Tibial artery (tissue), 4 donors: ENCODE data around the gene CTSL.

Source experiments
- DNase-seq, 2 donors: peaks; one replicate each; pipeline ENCODE4 v3.0.0-alpha.2; 2019
- H3K27ac ChIP-seq, 2 donors: fragments of 200-600 bp; sonication (generic) in 1 of 2; 1 replicate in 1 of 2; 2 replicates in 1 of 2; pipeline ENCODE4 v1.5.1; 2018 to 2019; ENCODE audit warnings: mild to moderate bottlenecking in 1 of 2
- H3K27me3 ChIP-seq, 2 donors: fragments of 200-600 bp; sonication (generic) in 1 of 2; one replicate each; pipeline versions ENCODE4 v1.5.1 to v1.6.0; 2016 to 2019
- H3K36me3 ChIP-seq, 3 donors: fragments of 200-600 bp; sonication (generic) in 2 of 3; one replicate each; pipeline ENCODE4 v1.5.1; 2016 to 2019; ENCODE audit warnings: mild to moderate bottlenecking in 2 of 3
- H3K4me1 ChIP-seq, 4 donors: fragments of 200-600 bp; sonication (generic) in 2 of 4; 1 replicate in 3 of 4; 2 replicates in 1 of 4; pipeline ENCODE4 v1.5.1; 2016 to 2019
- H3K4me3 ChIP-seq, 2 donors: fragments of 200-600 bp; sonication (generic) in 1 of 2; 1 replicate in 1 of 2; 2 replicates in 1 of 2; pipeline ENCODE4 v1.5.1; 2018 to 2019; ENCODE audit warnings: mild to moderate bottlenecking in 2 of 2
- H3K9me3 ChIP-seq, 3 donors: fragments of 200-600 bp; sonication (generic) in 1 of 3; one replicate each; pipeline ENCODE4 v1.5.1; 2016 to 2019
- intact Hi-C: fragments of 100-400 bp; cut with DNase I; formaldehyde crosslinking; loops from one replicate; pipeline ENCODE4 v1.15.0; 2023; ENCODE audit warnings: low total_unique reads
- TF ChIP-seq, protein P1 (sequence below), 2 experiments: fragments of 200-600 bp in 1 of 2; fragments of 450-650 bp in 1 of 2; IDR thresholded peaks; one replicate each; pipeline ENCODE4 v1.5.1; 2017 to 2019; ENCODE audit warnings: antibody characterized with exemption in 2 of 2, mild to moderate bottlenecking in 1 of 2, moderate library complexity in 1 of 2

CTSL gene

DNA sequence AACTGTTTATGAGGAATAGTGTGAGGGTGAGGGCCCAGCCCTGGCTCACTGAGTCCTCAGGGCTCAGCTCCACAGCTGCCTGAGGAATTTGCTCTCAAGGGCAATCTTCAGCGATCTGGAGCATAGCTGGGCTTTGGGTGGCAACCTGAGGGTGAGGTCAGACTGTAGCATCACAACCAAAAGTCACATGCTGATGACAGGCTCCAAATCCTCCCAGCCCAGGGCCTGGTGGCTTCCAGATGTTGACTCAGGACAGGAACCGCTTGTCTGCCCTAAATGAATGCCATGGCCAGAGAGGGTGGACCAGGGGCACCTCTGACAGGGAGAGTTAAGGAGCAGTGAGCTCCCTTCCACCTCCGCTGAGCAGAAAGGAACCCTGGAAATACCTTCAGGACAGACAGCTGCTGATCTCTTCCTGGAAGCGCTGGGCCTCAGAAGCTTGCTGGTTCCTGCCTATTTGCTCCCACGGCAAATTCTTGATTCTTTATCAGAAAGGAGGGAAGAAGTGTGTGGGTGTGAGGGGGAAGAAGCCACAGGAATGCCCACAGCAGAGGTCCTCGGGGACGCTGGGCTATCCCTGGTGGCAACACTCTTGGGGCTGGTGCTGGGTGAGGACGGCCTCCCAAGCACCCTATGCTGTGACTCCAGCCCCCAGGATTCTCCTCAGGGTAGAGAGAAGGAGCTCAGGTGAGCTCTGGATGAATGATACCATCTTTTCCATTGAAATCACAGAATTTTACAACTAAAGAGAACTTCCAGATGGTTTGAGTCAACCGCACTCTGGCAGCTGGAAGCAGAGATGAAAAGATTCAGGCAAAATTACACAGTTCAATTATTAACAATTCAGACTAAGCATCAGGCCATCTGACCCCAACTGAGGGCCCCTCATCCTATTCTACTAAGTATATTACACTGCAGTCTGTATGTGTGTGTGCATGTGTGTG is 13.8 kb upstream of the CTSL start:
- TF ChIP-seq, protein P1, sequence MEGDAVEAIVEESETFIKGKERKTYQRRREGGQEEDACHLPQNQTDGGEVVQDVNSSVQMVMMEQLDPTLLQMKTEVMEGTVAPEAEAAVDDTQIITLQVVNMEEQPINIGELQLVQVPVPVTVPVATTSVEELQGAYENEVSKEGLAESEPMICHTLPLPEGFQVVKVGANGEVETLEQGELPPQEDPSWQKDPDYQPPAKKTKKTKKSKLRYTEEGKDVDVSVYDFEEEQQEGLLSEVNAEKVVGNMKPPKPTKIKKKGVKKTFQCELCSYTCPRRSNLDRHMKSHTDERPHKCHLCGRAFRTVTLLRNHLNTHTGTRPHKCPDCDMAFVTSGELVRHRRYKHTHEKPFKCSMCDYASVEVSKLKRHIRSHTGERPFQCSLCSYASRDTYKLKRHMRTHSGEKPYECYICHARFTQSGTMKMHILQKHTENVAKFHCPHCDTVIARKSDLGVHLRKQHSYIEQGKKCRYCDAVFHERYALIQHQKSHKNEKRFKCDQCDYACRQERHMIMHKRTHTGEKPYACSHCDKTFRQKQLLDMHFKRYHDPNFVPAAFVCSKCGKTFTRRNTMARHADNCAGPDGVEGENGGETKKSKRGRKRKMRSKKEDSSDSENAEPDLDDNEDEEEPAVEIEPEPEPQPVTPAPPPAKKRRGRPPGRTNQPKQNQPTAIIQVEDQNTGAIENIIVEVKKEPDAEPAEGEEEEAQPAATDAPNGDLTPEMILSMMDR (IDR thresholded peaks at IDR 0.05) = no peak
- Histone ChIP-seq H3K4me1 (peaks cover 0 to 35% (median 17%) of the 10 kb centered on the region in 4 donors), H3K9me3 (no peaks in the 10 kb centered on the region), H3K36me3 (no peaks in the 10 kb centered on the region), H3K4me3 (no peak overlapping the region), H3K27ac (peak overlapping the region; percentile 51 to 57), H3K27me3 (no peaks in the 10 kb centered on the region)
- DNase-seq = peak in 1 of 2 donors; percentile 32
- intact Hi-C loops = loop anchor here (10.0 kb wide), 1 partner anchor 1283 kb away; the partner anchor contains the start of gene S1PR3

GRCh38 chr9:87712801-87713277 is 13.1 kb upstream of the CTSL start:
- no peak for DNase-seq
- Histone ChIP-seq H3K27me3 (no peaks in the 10 kb centered on the region), H3K36me3 (no peaks in the 10 kb centered on the region), H3K27ac (peak overlapping the region; percentile 73 to 79), H3K4me3 (no peak overlapping the region), H3K9me3 (no peaks in the 10 kb centered on the region), H3K4me1 (peaks cover 0 to 35% (median 17%) of the 10 kb centered on the region in 4 donors)
- intact Hi-C loops = loop anchor here (10.0 kb wide), 1 partner anchor 1282 kb away; the partner anchor contains the start of gene S1PR3
- TF ChIP-seq, protein P1 (IDR thresholded peaks at IDR 0.05) = no peak

DNA sequence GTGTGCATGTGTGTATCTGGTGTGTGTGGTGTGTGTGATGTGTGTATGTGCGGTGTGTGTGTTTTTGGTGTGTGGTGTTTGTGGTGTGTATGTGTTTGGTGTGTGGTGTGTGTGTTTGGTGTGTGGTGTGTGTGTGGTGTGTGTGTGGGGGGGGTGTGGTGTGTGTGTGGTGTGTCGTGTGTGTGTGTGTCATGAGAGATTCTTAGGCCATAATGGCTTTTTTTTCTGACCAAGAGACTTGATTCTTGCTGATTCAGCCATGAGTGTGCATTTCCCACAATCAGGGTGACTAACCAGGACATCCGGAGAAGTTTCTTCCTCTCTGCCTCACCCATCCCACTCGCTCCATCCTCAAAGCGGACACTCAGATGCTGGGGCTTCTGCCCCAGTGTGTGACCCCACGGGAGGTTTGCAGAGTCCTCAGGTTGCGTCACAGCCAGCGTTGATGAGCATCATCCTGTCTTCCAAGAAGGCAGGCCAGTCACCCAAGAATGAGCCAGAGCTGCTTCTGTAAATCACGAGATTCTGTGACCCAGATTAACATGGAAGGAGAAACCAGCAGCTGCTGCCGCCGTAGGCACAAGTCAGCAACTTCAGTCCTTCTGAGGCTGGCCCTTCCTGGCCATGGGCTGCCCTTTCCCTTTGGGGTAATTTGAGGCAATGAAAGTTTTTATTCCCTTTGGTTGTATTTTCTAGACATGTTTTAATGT is 12.5 kb upstream of the CTSL start:
- TF ChIP-seq, protein P1 (IDR thresholded peaks at IDR 0.05) = peak; percentile 13 to 18
- H3K4me3 ChIP-seq = peak overlapping the region; percentile 33 to 44
- H3K4me1 ChIP-seq = peaks cover 0 to 35% (median 17%) of the 10 kb centered on the region in 4 donors
- H3K36me3 ChIP-seq = no peaks in the 10 kb centered on the region
- H3K27me3 ChIP-seq = no peaks in the 10 kb centered on the region
- intact Hi-C loops = loop anchor here (10.0 kb wide), 1 partner anchor 1281 kb away; the partner anchor contains the start of gene S1PR3
- peak overlapping the region; percentile 73 to 79 for H3K27ac ChIP-seq
- DNase-seq = peak; percentile 94 to 95
- H3K9me3 ChIP-seq = no peaks in the 10 kb centered on the region

DNA sequence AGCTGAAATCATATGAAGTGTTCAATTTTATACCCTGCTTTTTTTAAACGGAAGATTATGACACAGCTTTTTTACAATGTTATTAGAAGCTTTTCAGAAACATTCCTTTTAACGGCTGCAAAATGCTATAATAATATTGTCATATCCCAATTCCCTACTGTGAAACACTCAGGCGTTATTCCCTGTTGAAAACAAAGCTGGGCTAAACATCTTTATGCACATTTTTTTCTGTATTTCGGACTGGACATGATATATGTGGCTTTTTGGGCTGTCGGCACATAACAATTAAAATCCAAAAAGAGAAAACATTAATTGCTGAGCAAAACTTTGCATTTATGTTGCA is 12.0 kb upstream of the CTSL start:
- Histone ChIP-seq H3K27ac (peak overlapping the region; percentile 73 to 79), H3K27me3 (no peaks in the 10 kb centered on the region), H3K4me1 (peaks cover 0 to 35% (median 17%) of the 10 kb centered on the region in 4 donors), H3K36me3 (no peaks in the 10 kb centered on the region), H3K4me3 (peak overlapping the region; percentile 33 to 44), H3K9me3 (no peaks in the 10 kb centered on the region)
- DNase-seq = no peak
- TF ChIP-seq, protein P1 (IDR thresholded peaks at IDR 0.05) = no peak
- intact Hi-C loops = loop anchor here (10.0 kb wide), 1 partner anchor 1281 kb away; the partner anchor contains the start of gene S1PR3

- TF ChIP-seq, protein P1 (IDR thresholded peaks at IDR 0.05) = no peak
- Histone ChIP-seq H3K4me1 (peaks cover 0 to 35% (median 17%) of the 10 kb centered on the region in 4 donors), H3K27ac (peak overlapping the region; percentile 73 to 79), H3K4me3 (no peak overlapping the region), H3K27me3 (no peaks in the 10 kb centered on the region), H3K36me3 (no peaks in the 10 kb centered on the region), H3K9me3 (no peaks in the 10 kb centered on the region)
- peak in 1 of 2 donors; percentile 62 for DNase-seq
- intact Hi-C loops = loop anchor here (10.0 kb wide), 1 partner anchor 1280 kb away; the partner anchor contains the start of gene S1PR3
Measured at GRCh38 chr9:87714819-87715218, 11.1 kb upstream of the CTSL start.
